ENCODE data around the gene USP40. TPM values are rescaled to one million over a fixed set of nuclear protein-coding genes. Genes with fewer than 3 reads are reported as not detected.

USP40 gene
- total RNA-seq, 1 experiment from 2014 or later: 62.0 TPM

- DNase-seq (ENCODE audit: low spot score): no peak
These were observed 13.2 kb downstream of the USP40 start for GRCh38 chr2:233553366-233553765.

DNA sequence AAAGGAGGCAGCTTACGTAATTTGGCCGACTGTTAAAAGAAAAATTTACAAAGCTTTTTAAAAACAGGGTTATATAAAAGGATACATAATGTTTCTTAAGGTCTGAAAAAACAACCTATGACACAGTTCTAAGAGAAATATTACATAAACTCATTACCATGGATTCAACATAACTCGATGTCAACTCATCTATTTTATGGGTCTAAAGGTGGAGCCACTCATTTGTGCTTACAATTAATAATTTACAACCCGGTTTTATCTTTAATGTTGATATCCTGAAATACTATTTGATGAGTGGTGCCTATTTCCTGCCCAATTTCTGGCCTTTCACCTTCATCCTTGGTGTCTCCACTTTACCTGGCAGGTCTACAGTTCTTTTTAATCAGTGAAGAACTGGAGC lies 15.1 kb downstream of the USP40 start:
- no peak for DNase-seq (ENCODE audit: low spot score)

DNA sequence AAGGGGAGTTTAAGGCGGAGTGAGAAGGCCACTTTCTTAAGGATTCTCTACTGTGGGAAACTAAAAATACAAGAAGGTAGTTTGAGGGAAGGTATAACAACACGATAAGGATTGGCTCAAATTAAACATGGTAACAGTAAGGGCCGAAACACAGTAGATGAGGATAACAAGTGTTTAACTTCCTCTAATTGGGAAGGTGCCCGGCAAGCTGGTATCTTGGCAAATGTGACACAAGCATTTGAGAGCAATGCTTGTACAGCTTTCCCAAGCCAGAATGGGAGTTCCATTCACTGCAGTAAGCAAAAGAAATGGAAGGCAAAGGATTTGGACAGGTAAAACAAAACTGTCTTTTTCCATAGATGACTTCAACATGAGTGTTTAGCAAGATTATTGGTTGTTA lies 19.8 kb downstream of the USP40 start:
- DNase-seq (ENCODE audit: low spot score): no peak

GRCh38 chr2:233546101-233546500 lies 20.5 kb downstream of the USP40 start:
- DNase-seq (ENCODE audit: low spot score): no peak

DNA sequence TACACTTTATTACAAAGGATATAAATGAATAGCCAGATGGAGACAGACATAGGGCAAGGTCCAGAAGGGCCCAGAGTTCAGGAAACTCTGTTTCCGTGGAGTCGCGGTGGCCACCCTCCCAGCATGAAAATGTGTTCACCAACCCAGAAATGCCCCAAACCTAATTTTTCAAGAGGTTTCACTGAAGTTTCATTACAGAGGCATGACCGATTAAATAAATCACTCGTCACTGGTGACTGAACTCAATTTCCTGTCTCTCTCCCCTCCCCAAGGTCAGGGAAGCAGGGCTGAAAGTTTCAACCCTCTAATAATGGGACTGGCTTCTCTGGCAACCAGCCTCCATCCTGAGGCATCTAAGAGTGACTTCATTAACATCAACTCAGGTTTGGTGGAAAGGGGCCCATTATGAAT lies 22.4 kb downstream of the USP40 start:
- peak; percentile 36 for DNase-seq (ENCODE audit: low spot score)

DNA sequence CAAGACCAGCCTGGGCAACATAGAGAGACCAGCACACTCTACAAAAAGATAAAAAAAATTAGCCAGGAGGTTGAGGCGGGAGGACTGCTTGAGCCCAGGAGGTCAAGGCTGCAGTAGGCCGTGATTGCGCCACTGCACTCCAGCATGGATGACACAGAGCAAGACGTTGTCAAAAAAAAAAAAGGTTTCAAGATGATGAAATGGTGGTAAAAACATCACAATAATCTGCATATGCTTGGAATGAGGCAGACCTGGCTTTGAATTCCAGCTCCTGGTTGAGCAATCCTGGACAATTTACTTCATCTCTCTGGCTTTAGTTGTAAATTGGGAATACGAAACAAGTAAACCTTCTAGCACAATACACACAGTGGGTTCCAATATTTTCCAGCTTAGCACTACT lies 24.1 kb downstream of the USP40 start:
- DNase-seq (ENCODE audit: low spot score): no peak

DNA sequence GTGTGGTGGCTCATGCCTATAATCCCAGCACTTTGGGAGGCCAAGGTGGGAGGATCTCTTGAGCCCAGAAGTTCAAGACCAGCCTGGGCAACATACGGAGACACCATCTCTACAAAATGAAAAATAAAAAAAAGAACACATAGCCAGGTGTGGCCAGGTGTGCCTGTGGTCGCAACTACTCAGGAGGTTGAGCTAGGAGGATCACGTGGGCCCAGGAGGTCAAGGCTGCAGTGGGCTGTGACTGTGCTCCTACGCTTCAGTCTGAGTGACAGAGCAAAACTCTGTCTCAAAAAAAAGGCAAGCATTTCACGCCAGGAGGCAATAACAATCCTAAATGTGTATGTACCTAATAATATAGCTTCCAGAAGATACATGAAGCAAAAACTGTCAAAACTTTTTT lies 27.8 kb downstream of the USP40 start:
- no peak for DNase-seq (ENCODE audit: low spot score)

DNA sequence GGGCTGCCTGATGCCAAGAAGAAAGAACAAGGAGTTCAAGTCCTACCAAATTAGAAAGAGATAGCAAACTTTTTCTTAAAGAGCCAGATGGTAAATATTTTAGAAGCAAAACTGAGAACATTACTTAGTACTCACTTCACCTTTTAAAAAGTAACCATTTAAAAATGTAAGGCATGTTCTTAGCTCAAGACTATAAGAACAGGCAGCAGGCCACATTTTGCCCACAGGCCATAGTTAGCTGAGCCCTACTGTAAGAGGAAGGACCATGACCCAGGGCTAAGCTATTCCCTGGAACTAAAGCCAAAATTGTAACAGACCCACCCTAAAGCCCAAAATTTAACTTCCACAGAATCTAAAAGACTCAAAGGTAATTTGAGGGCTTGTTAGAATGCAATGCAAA lies 31.3 kb downstream of the USP40 start:
- DNase-seq (ENCODE audit: low spot score): no peak

GRCh38 chr2:233532971-233533370 lies 33.6 kb downstream of the USP40 start:
- no peak for DNase-seq (ENCODE audit: low spot score)

DNA sequence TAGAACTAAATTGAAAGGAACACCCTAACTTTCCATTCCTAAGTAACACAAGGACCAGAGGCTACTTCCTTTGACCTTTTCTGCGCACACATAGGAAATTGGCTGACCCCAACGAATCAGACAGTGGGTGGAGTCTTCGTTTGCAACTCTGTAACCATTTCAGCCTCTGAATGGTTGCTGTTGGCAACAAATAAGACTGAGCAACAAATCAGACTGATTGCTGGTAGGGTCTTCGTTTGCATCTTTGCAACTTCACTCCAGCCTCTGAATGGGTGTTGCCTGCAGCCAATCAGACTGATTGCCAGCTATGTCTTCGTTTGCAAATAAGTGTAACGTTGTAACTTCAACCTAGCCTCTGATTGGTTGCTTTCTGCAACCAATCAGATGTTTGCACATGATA lies 34.6 kb downstream of the USP40 start:
- DNase-seq (ENCODE audit: low spot score): no peak

DNA sequence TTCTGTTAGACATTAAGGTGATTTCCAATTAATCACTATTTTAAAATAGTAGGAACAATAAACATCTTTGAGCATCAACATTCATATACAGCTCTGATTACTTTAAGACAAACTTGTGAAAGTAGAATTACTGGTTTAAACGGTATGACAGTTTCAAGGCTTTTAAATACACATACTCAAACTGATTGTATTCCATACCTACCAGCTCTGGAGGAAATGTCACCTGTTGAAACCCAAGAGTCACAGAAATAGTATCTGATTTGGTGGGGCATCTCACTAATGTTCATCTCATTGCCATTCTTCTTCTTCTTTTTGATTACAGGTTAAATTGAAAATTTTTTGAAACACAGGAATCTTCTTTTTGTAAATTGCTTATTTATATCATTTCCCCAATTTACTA lies 36.2 kb downstream of the USP40 start:
- no peak for DNase-seq (ENCODE audit: low spot score)

DNA sequence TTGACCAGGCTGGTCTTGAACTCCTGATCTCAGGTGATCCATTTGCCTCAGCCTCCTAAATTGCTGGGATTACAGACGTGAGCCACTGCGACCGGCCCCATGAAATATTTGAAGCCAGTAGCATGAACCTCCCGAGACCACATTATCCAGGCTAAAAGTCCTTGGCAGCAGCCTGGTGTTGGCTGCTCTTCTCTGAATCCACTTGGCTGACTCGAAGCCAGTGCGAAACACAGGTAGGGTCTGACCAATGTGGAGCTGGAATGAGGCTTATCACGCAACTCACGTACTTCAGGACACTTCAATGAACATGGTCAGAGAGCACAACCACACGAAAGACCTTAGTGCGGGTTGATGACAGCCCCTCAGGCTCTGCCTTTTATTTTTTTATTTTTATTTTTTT lies 38.4 kb downstream of the USP40 start:
- no peak for DNase-seq (ENCODE audit: low spot score)

- DNase-seq (ENCODE audit: low spot score): no peak
These were observed 40.8 kb downstream of the USP40 start for GRCh38 chr2:233525791-233526190.

DNA sequence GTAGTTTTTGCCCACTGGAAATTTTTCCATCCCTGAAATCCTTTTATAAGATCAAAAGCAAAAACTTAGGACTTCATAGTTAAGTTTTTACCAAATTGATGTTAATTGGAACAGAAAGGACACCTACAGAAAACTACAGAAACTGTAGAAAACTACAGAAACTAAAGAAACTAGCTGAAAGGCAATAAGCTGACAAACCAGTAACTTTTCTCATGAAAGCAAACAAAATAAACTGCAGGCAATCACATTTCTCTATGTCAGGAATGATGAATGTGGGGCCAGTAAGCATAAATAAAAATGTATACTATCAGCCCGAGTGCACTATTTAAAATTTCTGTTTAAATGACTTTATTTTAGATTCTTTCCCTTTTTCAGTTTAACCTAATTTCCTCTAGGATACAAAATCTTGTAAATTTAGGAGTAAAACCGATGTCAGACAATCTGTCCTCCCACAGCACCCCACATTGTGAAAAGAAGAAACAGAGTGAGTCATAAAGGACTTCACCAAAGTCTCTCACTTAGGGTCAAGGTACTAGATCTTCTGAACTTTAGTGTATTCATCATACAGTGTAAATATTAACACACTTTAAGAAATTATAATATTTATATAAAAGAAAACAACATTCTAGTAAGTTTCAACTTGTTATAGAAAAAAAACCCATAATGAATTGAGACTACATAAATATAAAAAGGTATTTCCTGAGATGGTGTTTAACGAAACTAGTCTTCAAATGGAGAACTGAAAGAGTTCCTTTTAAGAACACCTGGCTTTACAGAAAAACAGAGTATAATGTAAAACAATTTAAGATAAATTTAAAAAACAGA lies 46.6 kb downstream of the USP40 start:
- no peak for DNase-seq (ENCODE audit: low spot score)

DNA sequence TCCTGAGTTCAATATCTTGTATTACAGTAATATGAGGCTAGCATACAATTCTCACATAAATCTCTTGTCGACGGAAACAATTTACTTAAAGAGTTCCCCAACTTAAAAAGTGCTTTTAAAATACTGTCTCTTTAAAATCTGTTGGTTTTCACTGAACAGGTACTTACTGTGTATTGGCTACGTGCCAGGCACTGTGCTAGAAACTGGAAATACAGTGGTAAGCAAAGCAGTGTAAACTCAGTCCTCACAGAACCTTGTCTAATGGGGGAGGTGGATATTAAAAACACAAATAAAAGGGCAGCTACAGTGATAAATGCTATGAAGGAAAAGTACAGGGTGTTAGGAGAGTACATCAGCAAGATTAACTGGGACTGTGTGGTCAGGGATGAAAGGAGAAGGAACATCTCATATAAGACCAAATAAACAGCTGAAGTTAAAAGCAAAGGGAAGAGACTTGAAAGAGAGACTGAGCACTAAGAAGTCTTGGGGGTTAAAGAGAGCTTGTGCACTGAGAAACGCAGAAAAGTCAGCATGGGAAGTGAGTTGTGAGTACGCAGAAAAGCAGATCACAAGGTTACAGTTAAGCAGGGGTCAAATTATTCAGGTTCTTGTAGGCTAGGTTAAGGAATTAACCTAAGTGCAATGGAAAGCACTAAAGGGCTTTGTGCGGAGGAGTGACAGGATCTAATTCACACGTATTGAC lies 52.5 kb downstream of the USP40 start:
- no peak for DNase-seq (ENCODE audit: low spot score)

GRCh38 chr2:233503947-233504637 lies 62.5 kb downstream of the USP40 start:
- DNase-seq (ENCODE audit: low spot score): no peak

- DNase-seq (ENCODE audit: low spot score): no peak
These were observed 63.1 kb downstream of the USP40 start for GRCh38 chr2:233503481-233503880.

DNA sequence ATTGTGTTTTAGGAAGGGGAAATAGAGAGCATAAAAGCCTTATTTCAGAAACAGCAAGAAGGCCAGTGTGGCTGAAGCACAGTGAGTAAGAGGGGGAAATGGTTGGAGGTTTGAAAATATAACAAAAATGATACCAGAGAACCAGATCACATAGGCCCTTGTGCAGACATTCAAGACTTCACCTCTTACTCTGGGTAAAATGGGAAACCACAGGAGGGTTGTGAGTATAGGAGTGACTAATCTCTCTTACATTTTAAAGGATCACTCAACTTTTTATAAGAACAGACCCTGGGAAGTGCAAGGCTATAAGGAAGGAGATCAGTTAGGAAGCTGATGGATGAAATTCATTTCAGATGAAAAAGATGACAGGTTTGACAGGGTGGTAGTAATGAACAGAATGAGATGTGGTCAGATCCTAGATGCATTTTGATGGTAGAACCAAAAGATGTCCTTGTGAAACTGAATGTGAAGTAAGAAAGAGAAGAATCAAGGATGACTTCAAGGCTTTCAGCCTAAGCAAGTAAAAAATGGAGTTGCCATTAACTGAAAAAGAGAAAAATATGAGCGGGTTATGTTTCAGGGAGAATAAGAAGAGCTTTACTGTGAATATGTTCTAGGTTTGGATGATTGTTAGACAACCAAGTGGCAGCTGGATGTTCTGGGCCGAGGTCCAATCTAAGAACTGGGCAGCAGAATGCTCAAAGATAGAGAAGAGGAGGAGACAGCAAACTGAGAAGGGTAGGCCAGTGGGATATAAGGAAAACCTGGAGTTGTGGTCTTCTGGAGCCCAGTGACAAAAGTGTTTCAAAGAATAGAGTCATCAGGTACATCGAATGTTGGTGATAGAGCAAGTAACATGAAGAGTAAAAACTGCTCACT lies 65.1 kb downstream of the USP40 start:
- peak; percentile 28 for DNase-seq (ENCODE audit: low spot score)

DNA sequence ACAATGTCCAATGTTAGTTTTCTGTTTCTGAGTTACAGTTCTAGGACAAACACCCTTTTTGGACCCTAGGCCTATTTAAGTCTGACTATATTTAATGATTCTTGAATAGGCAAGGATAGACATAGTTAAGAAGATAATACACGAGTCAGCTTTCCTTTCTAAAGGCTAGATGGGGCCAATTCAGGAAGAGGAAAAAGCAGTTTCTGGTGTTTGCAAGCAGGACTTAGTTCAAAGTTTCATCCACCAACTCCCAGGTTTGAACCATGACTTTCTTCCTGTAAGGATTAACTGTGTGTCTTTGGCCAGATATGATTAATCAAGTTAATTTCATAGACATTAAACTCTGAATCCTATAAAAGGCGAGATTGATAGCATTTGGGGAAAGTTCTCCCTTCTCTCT lies 66.7 kb downstream of the USP40 start:
- DNase-seq (ENCODE audit: low spot score): no peak

GRCh38 chr2:233498126-233498525 lies 68.5 kb downstream of the USP40 start:
- DNase-seq (ENCODE audit: low spot score): no peak

GRCh38 chr2:233497692-233498091 lies 68.9 kb downstream of the USP40 start:
- DNase-seq (ENCODE audit: low spot score): no peak
